Measurements from ENCODE around the gene PTPRT. TPM values are rescaled to one million over a fixed set of nuclear protein-coding genes. Genes with fewer than 3 reads are reported as not detected.

The PTPRT gene
- total RNA-seq, 2 experiments from 2014 or later = not detected

DNA sequence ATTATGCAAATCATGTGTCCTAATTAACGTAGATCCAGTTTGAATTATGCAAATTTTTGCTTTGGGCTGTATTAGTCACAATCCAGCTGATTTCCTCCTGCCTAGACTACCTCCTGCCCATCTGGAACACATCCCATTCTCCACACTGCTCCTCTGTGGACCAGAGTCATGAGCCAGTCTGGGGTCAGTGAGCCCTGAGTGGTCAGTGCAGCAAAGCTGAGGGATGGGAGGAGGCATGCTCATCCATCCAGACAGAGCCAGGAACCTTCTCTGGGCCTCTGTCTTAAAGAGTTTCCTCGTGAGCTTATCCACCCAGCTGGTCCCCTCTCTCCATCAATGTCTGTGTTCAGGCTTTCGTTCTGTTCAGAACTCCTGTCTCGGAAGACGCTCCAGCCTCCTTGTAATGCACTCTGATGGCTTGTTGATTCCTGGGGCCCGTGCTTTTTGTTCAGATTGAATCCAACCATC, 747.8 kb downstream of the PTPRT start:
- Mint-ChIP-seq H3K4me3 (no peak overlapping the region), H3K4me1 (no peaks in the 10 kb centered on the region), H3K27ac (no peak overlapping the region), H3K36me3 (no peaks in the 10 kb centered on the region), H3K27me3 (peaks cover 4% of the 10 kb centered on the region), H3K9me3 (peaks cover 3% of the 10 kb centered on the region)
- DNase-seq = no peak

DNA sequence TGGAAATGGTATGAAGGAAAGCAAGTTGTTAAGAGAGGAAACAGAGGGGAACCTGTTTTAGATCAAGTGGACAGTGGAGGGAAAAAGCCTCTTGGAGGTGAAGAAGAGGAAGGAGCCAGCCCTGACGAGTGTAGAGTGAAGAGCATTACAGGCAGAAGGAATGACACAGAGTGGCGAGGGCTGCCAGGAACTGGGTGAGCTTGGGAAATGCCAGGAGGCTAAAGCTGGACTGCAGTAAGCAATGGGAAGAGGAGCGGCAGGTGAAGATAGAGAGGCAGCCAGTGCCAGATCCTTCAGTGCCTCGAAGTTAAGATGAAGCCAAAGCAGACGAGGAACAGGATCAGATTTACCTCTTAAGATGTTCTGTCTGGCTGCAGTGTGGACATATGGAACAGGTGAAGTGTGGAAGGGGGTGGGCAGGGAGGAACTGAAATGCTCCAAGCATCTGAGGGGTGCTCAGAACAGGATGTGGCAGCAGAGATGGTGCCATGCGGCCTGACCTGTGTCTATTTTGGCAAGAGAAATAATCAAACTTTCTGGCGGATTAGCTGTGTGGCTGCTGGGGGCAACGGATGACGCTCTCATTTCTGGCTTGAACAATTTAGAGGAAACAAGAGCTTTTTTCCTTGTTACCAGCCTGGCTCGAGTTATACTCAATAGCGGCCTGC, 748.4 kb downstream of the PTPRT start:
- no peaks in the 10 kb centered on the region for H3K4me1 Mint-ChIP-seq
- no peaks in the 10 kb centered on the region for H3K36me3 Mint-ChIP-seq
- H3K4me3 Mint-ChIP-seq = no peak overlapping the region
- H3K9me3 Mint-ChIP-seq = peaks cover 3% of the 10 kb centered on the region
- no peak for DNase-seq
- H3K27me3 Mint-ChIP-seq = peaks cover 4% of the 10 kb centered on the region
- H3K27ac Mint-ChIP-seq = no peak overlapping the region

DNA sequence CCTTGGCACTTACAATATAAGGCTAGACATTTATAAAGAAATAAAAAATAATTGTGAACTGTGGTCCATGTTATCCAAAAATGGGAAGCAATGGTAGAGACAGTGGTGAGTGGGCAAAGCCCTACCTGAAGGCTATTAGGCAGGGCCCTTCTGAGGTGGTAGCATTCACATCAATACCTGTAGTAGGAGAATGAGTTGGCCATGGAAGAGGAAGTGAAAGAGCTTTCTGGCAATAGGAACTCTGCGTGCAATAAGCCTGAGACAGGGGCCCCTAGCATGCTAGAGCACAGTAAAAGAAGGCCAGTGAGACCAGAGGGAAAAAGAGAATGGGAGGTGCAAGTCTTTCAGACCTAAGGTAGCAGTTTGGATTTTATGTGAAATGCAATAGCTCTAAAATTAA, 754.5 kb downstream of the PTPRT start:
- Mint-ChIP-seq H3K4me3 (no peak overlapping the region), H3K4me1 (no peaks in the 10 kb centered on the region), H3K27me3 (no peaks in the 10 kb centered on the region), H3K9me3 (no peaks in the 10 kb centered on the region), H3K36me3 (no peaks in the 10 kb centered on the region), H3K27ac (no peak overlapping the region)
- no peak for DNase-seq

DNA sequence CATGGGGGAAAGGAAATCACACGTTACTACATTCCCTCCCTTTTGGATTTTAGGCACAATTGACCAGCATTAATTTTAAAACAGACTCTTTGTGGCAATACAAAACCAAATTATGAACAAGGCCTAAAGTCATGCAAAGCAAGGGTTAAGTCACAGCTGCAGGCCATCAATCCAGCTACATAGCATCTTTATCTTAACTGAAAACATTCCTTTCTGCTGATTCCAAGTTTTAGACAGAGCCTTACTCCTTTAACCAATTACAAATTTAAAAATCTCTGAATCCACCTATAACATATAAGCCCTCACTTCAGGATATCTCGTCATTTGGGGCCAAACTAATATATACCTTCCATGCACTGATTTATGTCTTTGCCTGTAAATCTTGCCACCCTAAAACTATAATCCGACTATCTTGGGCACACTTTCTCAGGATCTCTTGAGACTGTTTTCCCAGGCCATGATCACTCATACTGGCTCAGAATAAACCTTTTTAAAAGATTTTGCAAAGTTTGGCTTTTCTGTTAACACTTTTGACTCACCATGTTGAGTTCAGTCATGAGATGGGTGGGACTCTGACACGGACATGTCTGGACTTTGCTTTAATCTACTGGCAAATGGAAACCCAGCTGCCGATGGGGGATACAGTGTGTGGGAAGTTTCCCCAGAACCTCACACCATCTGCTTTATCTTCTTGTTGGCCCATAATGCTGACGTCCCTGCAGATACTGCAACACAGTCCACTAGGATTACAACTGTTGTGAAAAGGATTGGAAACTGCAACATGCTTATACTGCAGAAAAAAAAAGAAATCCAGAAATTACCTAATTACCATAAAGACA, 757.0 kb downstream of the PTPRT start:
- H3K9me3 Mint-ChIP-seq = no peaks in the 10 kb centered on the region
- no peak for DNase-seq
- H3K4me3 Mint-ChIP-seq = no peak overlapping the region
- no peaks in the 10 kb centered on the region for H3K4me1 Mint-ChIP-seq
- no peaks in the 10 kb centered on the region for H3K36me3 Mint-ChIP-seq
- no peak overlapping the region for H3K27ac Mint-ChIP-seq
- H3K27me3 Mint-ChIP-seq = no peaks in the 10 kb centered on the region

DNA sequence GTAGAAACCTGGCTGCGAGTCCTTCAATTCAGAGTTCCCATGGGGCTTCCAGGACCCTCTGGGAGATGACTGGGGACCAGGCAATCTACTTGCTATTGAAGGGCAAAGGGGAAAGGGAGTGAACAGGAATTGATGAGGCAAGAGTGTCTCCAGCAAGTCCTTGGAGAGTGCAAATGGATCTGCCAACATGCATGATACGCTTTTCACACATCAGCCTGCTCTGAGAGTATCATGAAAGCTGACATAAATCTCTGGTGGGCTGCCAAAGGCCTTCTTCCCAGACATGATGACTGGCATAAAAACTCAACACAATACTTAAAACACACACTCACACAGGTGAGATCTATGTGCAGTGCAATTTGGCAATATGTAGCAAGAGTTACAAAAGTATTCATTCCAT, 759.1 kb downstream of the PTPRT start:
- no peaks in the 10 kb centered on the region for H3K27me3 Mint-ChIP-seq
- H3K27ac Mint-ChIP-seq = no peak overlapping the region

DNA sequence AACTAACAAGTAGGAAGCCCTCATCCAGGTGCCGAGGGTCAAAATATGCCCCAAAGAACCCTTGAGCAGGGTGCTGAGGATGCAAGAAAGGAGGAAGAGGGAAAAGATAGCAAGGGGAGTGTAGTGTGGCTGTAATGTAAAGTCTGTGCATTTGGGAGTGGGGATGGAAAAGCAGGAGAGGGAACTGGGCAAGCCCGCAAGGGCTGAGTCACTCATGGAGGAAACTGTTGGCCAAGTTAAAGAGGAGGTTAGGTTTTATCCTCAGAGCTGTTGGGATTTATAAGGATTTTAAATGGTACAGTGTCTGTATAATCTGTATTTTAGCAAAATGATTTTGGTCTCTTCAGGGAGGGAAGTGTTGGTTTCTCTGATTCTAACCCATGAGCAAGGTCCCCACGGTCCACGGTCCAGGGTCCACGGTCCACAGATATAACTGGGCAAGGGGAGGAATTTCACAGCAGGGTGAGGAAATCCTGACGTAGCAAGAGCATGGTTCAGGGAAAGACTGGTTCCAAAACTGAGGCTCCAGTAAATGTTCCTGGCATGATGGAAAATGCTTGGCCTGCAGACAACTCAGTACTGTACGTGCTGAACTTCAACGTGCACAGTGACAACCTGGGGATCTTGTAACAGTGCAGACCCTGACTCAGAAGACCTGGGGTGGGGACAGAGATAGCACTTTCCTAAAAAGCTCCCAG, 759.8 kb downstream of the PTPRT start:
- H3K27ac Mint-ChIP-seq = no peak overlapping the region
- H3K27me3 Mint-ChIP-seq = no peaks in the 10 kb centered on the region
- H3K4me1 Mint-ChIP-seq = no peaks in the 10 kb centered on the region
- H3K36me3 Mint-ChIP-seq = no peaks in the 10 kb centered on the region
- DNase-seq = no peak
- H3K4me3 Mint-ChIP-seq = no peak overlapping the region
- no peaks in the 10 kb centered on the region for H3K9me3 Mint-ChIP-seq

More for the DNA sequence above, 759.1 kb downstream of the PTPRT start:
- DNase-seq = no peak
- Mint-ChIP-seq H3K9me3 (no peaks in the 10 kb centered on the region), H3K4me1 (no peaks in the 10 kb centered on the region), H3K36me3 (no peaks in the 10 kb centered on the region), H3K4me3 (no peak overlapping the region)

DNA sequence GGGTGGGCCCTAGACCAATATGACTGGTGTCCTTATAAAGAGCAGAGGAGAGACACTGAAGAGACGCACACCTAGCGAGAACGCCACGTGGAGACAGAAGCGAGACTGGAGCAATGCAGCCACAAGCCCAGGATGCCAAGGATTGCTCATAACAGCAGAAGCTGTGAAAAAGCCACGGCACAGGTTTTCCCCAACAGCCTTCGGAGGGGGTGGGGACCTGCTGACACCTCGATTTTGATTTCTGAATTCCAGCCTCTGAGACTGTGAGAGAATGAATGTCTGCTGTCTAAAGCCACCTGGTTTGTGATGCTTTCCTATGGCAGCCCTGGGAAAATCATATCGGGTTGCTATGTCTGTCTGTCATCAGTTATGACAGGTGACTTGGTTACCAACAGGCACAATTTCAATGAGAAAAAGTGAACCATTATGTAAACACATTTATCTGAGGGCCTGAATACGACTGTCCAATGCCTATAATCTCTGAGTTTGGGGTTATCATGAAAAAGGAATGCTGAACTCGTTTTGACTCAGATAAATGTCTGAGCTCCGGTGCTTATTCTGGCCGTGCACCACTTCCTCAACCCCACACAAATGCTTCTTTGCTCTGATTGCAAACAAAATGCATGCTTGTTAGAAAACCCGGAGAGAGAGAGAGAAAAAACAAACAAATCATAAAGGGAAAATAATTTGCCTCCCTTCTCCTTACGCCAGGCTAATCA, 769.7 kb downstream of the PTPRT start:
- Mint-ChIP-seq H3K4me1 (no peaks in the 10 kb centered on the region), H3K9me3 (no peaks in the 10 kb centered on the region), H3K27me3 (no peaks in the 10 kb centered on the region), H3K36me3 (no peaks in the 10 kb centered on the region), H3K4me3 (no peak overlapping the region), H3K27ac (no peak overlapping the region)
- no peak for DNase-seq

DNA sequence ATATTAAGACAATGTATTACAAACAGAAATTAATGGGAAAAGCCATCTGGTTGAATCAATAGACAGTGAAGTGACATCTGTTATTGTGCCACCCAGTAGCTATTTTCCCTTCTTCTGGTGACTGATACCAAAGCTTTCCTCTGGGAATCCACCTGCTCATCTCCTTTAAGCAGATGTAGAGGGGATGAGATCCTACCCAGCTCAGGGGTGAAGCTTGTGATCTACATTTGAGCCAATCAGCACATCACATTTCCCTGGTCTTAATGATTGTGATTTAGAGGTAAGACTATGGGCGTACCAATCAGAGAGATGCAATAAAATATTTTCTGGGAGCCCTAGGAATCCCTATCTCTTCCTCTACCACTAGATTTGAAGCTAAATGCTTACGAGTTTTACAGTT, 782.9 kb downstream of the PTPRT start:
- no peak for DNase-seq
- H3K27ac Mint-ChIP-seq = no peak overlapping the region
- no peaks in the 10 kb centered on the region for H3K4me1 Mint-ChIP-seq

DNA sequence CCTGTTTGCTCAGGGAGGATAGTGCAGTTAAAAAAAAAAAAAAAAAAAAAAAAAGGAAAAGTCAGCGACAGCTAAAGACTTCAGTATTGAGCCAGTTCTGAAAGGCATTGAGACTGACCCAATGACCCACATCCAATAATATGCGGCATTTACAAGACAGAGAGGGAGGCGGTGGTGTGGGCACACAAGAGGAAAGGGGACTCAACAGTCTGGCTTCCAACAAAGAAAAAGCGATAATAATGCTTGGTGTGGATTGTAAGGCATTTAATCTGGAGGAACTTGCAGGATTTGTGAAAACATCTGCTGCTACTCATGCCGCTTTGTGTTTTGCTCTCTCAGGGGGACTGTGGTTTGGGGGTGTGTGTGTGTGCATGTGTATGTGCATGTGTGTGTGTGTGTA, 787.3 kb downstream of the PTPRT start:
- DNase-seq = no peak
- H3K4me3 Mint-ChIP-seq = no peak overlapping the region
- peaks cover 2% of the 10 kb centered on the region for H3K9me3 Mint-ChIP-seq
- H3K36me3 Mint-ChIP-seq = no peaks in the 10 kb centered on the region
- no peaks in the 10 kb centered on the region for H3K27me3 Mint-ChIP-seq
- no peaks in the 10 kb centered on the region for H3K4me1 Mint-ChIP-seq
- H3K27ac Mint-ChIP-seq = no peak overlapping the region

More for the DNA sequence above, 782.9 kb downstream of the PTPRT start:
- H3K4me3 Mint-ChIP-seq = no peak overlapping the region
- peaks cover 6% of the 10 kb centered on the region for H3K9me3 Mint-ChIP-seq
- H3K27me3 Mint-ChIP-seq = no peaks in the 10 kb centered on the region
- H3K36me3 Mint-ChIP-seq = no peaks in the 10 kb centered on the region

DNA sequence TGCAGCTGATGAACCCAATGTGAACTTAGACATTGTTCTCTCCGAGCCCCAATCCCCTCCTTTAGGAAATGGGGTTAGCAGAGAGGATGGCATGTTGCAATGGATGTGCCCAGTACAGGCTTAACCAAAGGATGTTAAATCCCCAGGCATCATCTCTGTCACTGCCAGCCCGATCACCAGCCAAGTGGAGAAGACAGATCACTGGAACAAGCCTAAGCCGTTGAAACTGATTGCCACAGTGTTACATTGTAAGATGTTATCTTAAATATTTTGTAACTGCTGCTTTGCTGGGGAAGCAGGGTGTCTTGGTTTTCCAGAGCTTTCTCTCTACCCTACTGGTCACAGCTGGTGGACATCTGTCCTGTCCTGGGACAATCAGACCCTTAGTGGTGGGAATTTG, 788.1 kb downstream of the PTPRT start:
- no peak for DNase-seq
- no peak overlapping the region for H3K4me3 Mint-ChIP-seq

DNA sequence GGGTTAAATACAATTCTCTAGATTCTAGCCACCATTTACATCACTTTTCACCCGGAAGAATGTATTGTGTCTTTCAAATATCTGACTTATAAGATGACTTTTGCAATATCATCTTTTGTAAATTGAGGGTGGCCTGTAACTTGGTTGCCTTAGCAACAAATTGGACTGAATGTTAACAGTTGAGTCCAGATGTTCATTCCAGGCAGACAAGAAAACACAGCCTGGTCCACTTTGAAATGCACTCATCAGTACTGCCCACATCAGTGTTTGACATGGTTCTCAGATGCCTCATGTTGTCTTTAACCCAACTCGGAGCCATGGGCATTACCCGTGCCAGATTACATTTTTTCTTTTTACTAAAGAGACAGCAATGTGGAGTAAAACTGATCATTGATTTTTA, 789.9 kb downstream of the PTPRT start:
- H3K9me3 Mint-ChIP-seq = peaks cover 2% of the 10 kb centered on the region
- no peak overlapping the region for H3K27ac Mint-ChIP-seq
- no peaks in the 10 kb centered on the region for H3K4me1 Mint-ChIP-seq
- no peaks in the 10 kb centered on the region for H3K36me3 Mint-ChIP-seq
- no peak for DNase-seq
- H3K27me3 Mint-ChIP-seq = no peaks in the 10 kb centered on the region
- no peak overlapping the region for H3K4me3 Mint-ChIP-seq

More for the DNA sequence above, 788.1 kb downstream of the PTPRT start:
- Mint-ChIP-seq H3K4me1 (no peaks in the 10 kb centered on the region), H3K27me3 (no peaks in the 10 kb centered on the region), H3K36me3 (no peaks in the 10 kb centered on the region), H3K9me3 (peaks cover 2% of the 10 kb centered on the region), H3K27ac (peak overlapping the region; percentile 69)

DNA sequence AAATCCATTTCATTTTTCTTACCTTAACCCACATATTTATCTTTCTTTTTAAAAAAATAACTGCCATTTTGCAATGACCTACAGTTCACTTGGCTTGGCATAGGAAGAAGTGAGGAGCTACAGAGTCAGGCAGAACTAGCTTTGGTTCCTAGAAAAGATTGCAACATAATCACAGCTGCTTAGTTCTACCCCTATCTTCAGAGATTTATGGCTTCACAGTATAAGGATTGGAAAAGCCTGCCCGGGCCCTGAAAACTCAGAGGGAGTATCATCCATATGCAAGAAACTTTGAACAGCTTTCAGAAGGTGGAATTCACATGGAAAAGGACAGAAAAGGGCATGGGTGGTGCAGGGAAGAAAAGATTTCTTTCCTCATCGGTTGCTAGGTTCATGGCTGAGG, 797.3 kb downstream of the PTPRT start:
- H3K27ac Mint-ChIP-seq = no peak overlapping the region

DNA sequence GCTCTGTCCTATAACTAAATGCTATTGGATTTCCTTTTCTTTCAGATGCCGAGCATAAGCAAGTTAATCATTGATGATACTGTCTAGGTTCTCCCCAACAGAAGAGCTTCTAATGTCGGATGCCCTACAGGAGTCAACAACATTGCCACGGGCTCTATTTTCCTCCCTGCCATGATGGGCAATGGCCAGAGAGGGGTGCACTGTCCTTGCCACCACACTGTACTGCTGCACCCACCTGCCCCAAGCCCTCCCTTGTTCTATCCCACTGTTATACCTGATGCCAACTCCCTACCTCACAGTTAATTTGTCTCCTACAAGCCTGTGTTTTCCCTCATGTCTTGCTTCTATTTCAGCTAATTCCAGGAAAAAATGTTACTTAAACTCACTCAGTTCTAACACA, 797.9 kb downstream of the PTPRT start:
- H3K4me3 Mint-ChIP-seq = no peak overlapping the region
- no peak overlapping the region for H3K27ac Mint-ChIP-seq
- peaks cover 4% of the 10 kb centered on the region for H3K9me3 Mint-ChIP-seq
- H3K27me3 Mint-ChIP-seq = no peaks in the 10 kb centered on the region
- H3K4me1 Mint-ChIP-seq = no peaks in the 10 kb centered on the region
- no peak for DNase-seq
- H3K36me3 Mint-ChIP-seq = no peaks in the 10 kb centered on the region

More for the DNA sequence above, 797.3 kb downstream of the PTPRT start:
- H3K27me3 Mint-ChIP-seq = no peaks in the 10 kb centered on the region
- DNase-seq = no peak
- H3K4me1 Mint-ChIP-seq = no peaks in the 10 kb centered on the region
- H3K9me3 Mint-ChIP-seq = peaks cover 4% of the 10 kb centered on the region
- H3K36me3 Mint-ChIP-seq = no peaks in the 10 kb centered on the region
- H3K4me3 Mint-ChIP-seq = no peak overlapping the region

DNA sequence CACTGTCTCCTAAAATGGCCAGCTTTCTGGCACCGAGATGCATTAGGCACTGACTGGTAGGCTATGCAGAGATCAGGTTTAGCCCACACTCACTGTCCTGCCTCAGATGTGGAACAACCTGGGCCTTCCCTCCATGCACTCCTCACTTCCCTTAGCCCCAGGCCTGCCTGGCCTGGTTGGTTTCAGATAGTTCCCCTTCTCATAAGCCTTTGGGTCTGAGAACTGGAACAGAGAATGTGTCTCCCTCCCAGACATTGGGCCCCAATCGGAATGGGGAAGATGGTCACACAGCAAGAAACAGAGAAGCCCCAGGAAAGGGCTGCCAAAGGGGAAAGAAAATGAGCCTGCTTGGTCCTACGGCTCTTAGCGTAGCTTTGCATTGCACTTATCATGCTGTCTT, 809.4 kb downstream of the PTPRT start:
- H3K4me1 Mint-ChIP-seq = no peaks in the 10 kb centered on the region
- no peak overlapping the region for H3K27ac Mint-ChIP-seq
- H3K36me3 Mint-ChIP-seq = no peaks in the 10 kb centered on the region
- no peak for DNase-seq
- H3K9me3 Mint-ChIP-seq = peaks cover 4% of the 10 kb centered on the region
- H3K4me3 Mint-ChIP-seq = no peak overlapping the region
- H3K27me3 Mint-ChIP-seq = no peaks in the 10 kb centered on the region

DNA sequence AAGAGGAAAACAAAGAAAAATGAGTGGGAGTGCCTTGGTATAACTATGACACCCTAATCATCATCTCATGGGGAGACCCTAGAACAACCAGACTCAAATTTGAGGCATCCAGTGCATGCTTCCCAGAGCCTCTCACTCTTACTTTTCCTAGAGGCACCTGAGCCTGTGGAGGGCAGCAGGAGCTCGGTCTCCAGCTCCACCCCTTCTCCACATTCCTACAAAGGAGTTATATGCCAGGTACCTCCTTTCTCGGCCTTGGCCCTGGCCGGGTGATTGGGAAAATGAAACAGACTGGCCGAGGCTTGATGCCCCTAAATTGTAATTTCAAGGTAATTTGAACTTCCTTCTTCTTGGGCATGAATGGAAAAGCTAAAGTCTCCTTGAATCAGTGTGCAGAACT, 810.3 kb downstream of the PTPRT start:
- no peaks in the 10 kb centered on the region for H3K4me1 Mint-ChIP-seq
- no peaks in the 10 kb centered on the region for H3K36me3 Mint-ChIP-seq
- no peaks in the 10 kb centered on the region for H3K27me3 Mint-ChIP-seq
- DNase-seq = no peak
- no peak overlapping the region for H3K4me3 Mint-ChIP-seq
- peaks cover 2% of the 10 kb centered on the region for H3K9me3 Mint-ChIP-seq
- no peak overlapping the region for H3K27ac Mint-ChIP-seq
